AG04450 (cell line): ENCODE data around the gene FDPS. TPM values are rescaled to one million over a fixed set of nuclear protein-coding genes. Genes with fewer than 3 reads are reported as not detected.
"Not testable (repeated sequence)": the region's sequence is repeated elsewhere in the genome, so short reads cannot be mapped to it uniquely, and the experiment has no call there.

ENCODE experiments used
- CTCF ChIA-PET: fragments of 300-600, 350-600 bp; formaldehyde crosslinking; extraction: SDS; loops from one replicate; lab custom pipeline; 2022; ENCODE audit warnings: antibody characterized with exemption, inconsistent platforms; lab: Charles Lee
- POLR2A ChIA-PET: fragments of 350-600 bp; formaldehyde crosslinking; extraction: SDS; loops from one replicate; lab custom pipeline; 2021; ENCODE audit warnings: antibody characterized with exemption, inconsistent platforms; lab: Yijun Ruan, JAX
- DNase-seq: peaks from one replicate; pipeline ENCODE4 v3.0.0-alpha.2; 2011; ENCODE audit warnings: low read depth, low spot score
- H3K27ac ChIP-seq: one replicate; pipeline ENCODE4 v1.5.1; 2012; ENCODE audit warnings: low read depth, low read length, control low read depth
- H3K27me3 ChIP-seq: one replicate; pipeline ENCODE4 v1.6.0; 2012; ENCODE audit warnings: low read length; ENCODE audit not compliant: control insufficient read depth, insufficient read depth
- H3K4me3 ChIP-seq: 2 replicates; pipeline ENCODE4 v1.5.1; 2011; ENCODE audit warnings: mild to moderate bottlenecking, low read depth, low read length, control low read depth
- H3K9me3 ChIP-seq: 2 replicates; pipeline ENCODE4 v1.5.1; 2012; ENCODE audit warnings: low read length; ENCODE audit not compliant: control insufficient read depth, insufficient read depth
- polyA plus RNA-seq: library from polyadenylated mRNA; depleted of rRNA; stranded (reverse); fragments of >200 nt; gene quantifications from 2 replicates; pipeline ENCODE4 v1.2.3, GENCODE V29; 2011
- TF ChIP-seq, protein P1 (sequence below): IDR thresholded peaks from 2 replicates; pipeline ENCODE4 v1.5.1; 2011; ENCODE audit warnings: low read depth, low read length, control low read depth, inconsistent platforms

The FDPS gene
- polyA plus RNA-seq, 1 experiment: 140 TPM

DNA sequence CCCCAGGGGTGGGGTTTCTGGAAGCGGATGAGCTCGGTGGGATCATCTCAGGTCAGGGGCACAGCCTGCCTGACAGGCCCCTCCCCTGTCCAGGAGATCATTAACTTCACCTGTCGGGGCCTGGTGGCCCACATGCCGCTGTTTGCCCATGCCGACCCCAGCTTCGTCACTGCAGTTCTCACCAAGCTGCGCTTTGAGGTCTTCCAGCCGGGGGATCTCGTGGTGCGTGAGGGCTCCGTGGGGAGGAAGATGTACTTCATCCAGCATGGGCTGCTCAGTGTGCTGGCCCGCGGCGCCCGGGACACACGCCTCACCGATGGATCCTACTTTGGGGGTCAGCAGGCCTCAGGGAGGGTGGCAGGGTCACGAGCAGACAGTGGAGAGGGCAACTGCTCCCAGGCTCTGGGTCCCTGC lies 23.0 kb upstream of the FDPS start:
- H3K4me3 ChIP-seq: no peak overlapping the region
- CTCF ChIA-PET: no interaction called here
- no peaks in the 10 kb centered on the region for H3K9me3 ChIP-seq
- POLR2A ChIA-PET: no interaction called here
- TF ChIP-seq, protein P1, sequence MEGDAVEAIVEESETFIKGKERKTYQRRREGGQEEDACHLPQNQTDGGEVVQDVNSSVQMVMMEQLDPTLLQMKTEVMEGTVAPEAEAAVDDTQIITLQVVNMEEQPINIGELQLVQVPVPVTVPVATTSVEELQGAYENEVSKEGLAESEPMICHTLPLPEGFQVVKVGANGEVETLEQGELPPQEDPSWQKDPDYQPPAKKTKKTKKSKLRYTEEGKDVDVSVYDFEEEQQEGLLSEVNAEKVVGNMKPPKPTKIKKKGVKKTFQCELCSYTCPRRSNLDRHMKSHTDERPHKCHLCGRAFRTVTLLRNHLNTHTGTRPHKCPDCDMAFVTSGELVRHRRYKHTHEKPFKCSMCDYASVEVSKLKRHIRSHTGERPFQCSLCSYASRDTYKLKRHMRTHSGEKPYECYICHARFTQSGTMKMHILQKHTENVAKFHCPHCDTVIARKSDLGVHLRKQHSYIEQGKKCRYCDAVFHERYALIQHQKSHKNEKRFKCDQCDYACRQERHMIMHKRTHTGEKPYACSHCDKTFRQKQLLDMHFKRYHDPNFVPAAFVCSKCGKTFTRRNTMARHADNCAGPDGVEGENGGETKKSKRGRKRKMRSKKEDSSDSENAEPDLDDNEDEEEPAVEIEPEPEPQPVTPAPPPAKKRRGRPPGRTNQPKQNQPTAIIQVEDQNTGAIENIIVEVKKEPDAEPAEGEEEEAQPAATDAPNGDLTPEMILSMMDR: no peak
- H3K27ac ChIP-seq: no peak overlapping the region
- H3K27me3 ChIP-seq: no peaks in the 10 kb centered on the region
- no peak for DNase-seq

GRCh38 chr1:155286544-155286943 lies 22.1 kb upstream of the FDPS start:
- TF ChIP-seq, protein P1: no peak
- Histone ChIP-seq H3K27me3 (peaks cover 3% of the 10 kb centered on the region), H3K9me3 (no peaks in the 10 kb centered on the region), H3K4me3 (no peak overlapping the region), H3K27ac (no peak overlapping the region)
- no peak for DNase-seq
- ChIA-PET POLR2A (no interaction called here), CTCF (interaction anchor here (0.6 kb wide), 1 partner anchor 10 kb away, joined by 3 read pairs; no protein-coding TSS in a partner anchor)

DNA sequence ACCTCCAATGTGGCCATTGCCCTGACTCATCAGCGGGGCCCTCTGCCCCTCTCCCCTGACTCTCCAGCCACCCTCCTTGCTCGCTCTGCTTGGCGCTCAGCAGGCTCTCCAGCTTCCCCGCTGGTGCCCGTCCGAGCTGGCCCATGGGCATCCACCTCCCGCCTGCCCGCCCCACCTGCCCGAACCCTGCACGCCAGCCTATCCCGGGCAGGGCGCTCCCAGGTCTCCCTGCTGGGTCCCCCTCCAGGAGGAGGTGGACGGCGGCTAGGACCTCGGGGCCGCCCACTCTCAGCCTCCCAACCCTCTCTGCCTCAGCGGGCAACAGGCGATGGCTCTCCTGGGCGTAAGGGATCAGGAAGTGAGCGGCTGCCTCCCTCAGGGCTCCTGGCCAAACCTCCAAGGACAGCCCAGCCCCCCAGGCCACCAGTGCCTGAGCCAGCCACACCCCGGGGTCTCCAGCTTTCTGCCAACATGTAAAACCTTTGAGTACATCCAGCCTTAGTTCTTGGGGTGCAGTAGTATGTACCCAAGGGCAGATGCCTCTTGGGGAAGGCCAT lies 20.6 kb upstream of the FDPS start:
- TF ChIP-seq, protein P1: no peak
- POLR2A ChIA-PET: interaction anchor here (0.5 kb wide), 1 partner anchor 15 kb away, joined by 3 read pairs; the partner anchor contains the start of gene CLK2
- CTCF ChIA-PET: no interaction called here

GRCh38 chr1:155291006-155291405 lies 17.7 kb upstream of the FDPS start:
- H3K27me3 ChIP-seq: peaks cover 39% of the 10 kb centered on the region
- POLR2A ChIA-PET, H3K9me3 ChIP-seq, H3K27ac ChIP-seq, DNase-seq, H3K4me3 ChIP-seq, CTCF ChIA-PET: not testable (repeated sequence)

More for the DNA sequence above, 20.6 kb upstream of the FDPS start:
- H3K4me3 ChIP-seq: no peak overlapping the region
- H3K9me3 ChIP-seq: no peaks in the 10 kb centered on the region
- DNase-seq: no peak
- no peak overlapping the region for H3K27ac ChIP-seq
- H3K27me3 ChIP-seq: peaks cover 14% of the 10 kb centered on the region

DNA sequence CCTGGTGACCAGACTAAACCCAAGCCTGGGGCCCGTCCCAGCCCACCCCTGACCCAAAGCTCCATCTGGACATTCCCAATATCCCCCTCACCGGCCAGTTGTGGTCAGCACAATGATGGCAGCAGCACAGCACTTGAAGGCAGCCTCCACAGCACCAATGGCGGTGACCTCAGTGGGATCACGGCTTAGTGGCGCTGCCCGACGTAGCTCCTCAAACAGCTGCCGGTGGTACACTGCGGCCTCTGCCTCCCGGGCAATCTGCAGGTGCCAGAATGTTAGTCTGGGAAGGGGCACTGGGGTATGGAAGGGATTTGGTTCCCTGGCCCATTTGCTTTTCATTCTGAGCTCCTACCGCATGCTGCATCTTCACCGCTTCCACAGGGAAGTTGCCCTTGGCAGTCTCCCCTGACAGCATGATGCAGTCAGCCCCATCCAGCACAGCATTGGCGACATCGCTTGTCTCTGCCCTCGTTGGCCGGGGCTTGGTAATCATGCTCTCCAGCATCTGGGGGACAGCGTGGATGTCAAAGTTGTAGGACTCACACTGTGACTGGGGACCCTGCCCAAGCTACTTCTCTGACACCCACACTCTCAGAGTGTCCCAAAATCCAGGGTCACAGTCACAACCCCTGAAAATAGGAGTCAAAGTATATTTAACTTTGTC lies 15.4 kb upstream of the FDPS start:
- POLR2A ChIA-PET: no interaction called here
- no peak for DNase-seq
- Histone ChIP-seq H3K4me3 (no peak overlapping the region), H3K9me3 (no peaks in the 10 kb centered on the region; the same call in 1 of the 2 replicates), H3K27me3 (peaks cover 56% of the 10 kb centered on the region), H3K27ac (no peak overlapping the region)
- CTCF ChIA-PET: interaction anchor here (1.8 kb wide), 1 partner anchor 42 kb away, joined by 8 read pairs; no protein-coding TSS in a partner anchor
- TF ChIP-seq, protein P1: no peak
